ENCODE measurements around the gene NPB. TPM values are rescaled to one million over a fixed set of nuclear protein-coding genes. Genes with fewer than 3 reads are reported as not detected.
A peak's percentile ranks its signal among the peaks of the same experiment; 100 is the strongest.

The NPB gene
- polyA plus RNA-seq, 2 donors, result 0.33 to 0.49 TPM

DNA sequence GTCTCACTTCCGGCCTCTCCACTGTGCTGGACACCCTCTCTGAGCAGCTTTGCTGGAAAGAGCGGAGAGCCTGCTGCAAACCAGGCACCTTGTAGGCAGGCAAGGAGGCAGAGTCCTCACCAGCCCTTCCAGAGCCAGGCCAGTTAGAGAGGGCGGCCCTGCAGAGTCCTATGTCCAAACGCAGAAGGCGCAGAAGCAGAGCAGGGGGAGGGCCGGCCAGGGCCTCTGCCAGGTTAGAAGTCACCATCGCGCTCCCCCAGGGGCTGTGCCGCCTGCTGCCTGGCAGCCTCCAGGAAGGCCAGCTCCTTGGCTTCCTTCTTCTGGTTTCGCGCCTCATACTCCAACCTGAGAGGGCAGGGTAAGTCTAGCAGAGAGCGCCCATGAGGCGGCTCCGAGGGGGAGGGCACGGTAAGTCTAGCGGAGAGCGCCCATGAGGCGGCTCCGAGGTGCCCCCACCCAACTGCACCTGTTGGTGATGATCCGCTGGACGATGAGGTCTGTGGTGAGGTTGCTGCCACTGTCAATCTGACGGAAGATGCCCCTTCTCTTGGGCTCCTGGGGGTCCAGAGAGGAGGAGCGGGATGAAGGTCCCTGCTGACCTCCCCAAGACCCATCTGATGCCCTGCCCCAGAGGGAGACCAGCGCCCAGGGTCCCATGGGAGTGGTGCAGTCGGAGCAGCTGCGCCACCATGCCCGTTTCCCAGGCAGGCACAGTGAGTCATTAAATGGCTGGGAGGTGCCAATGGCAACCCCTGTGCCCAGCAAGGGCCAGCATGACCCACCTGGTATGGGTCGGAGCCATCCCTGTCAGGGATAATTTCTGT is 2.8 kb downstream of the NPB start:
- 89 to 90% methylated on average over 27 to 28 of the region's 28 CpGs for WGBS, 2 donors
- no peaks in the 10 kb centered on the region for H3K9me3 ChIP-seq (ENCODE audit: control insufficient read depth in 2 of 2, insufficient read depth in 1 of 2, low read depth in 1 of 2, low read length in 1 of 2)
- no peaks in the 10 kb centered on the region for H3K27me3 ChIP-seq (ENCODE audit: control insufficient read depth in 1 of 2, insufficient read depth in 2 of 2, low read length in 2 of 2)
- H3K27ac ChIP-seq (ENCODE audit: low read depth in 2 of 2, low read length in 1 of 2), result no peak overlapping the region
- peaks cover 3 to 56% of the 10 kb centered on the region in 2 donors for H3K36me3 ChIP-seq (ENCODE audit: control insufficient read depth in 2 of 2, insufficient read depth in 2 of 2, low read length in 1 of 2)
- H3K4me1 ChIP-seq (ENCODE audit: control insufficient read depth in 2 of 2, insufficient read depth in 2 of 2, low read length in 1 of 2), result peaks cover 5 to 14% of the 10 kb centered on the region in 2 donors
- H3K4me3 ChIP-seq (ENCODE audit: low read depth in 1 of 2, low read length in 2 of 2), result no peak overlapping the region

GRCh38 chr17:81905424-81905875 is 3.4 kb downstream of the NPB start:
- no peak overlapping the region for H3K4me3 ChIP-seq (ENCODE audit: low read depth in 1 of 2, low read length in 2 of 2)
- H3K36me3 ChIP-seq (ENCODE audit: control insufficient read depth in 2 of 2, insufficient read depth in 2 of 2, low read length in 1 of 2), result peaks cover 3 to 50% of the 10 kb centered on the region in 2 donors
- no peaks in the 10 kb centered on the region for H3K27me3 ChIP-seq (ENCODE audit: control insufficient read depth in 1 of 2, insufficient read depth in 2 of 2, low read length in 2 of 2)
- H3K4me1 ChIP-seq (ENCODE audit: control insufficient read depth in 2 of 2, insufficient read depth in 2 of 2, low read length in 1 of 2), result peaks cover 10 to 20% of the 10 kb centered on the region in 2 donors
- H3K9me3 ChIP-seq (ENCODE audit: control insufficient read depth in 2 of 2, insufficient read depth in 1 of 2, low read depth in 1 of 2, low read length in 1 of 2), result no peaks in the 10 kb centered on the region
- WGBS, 2 donors, result 91 to 93% methylated on average over 16 of the region's 16 CpGs
- H3K27ac ChIP-seq (ENCODE audit: low read depth in 2 of 2, low read length in 1 of 2), result no peak overlapping the region

- Histone ChIP-seq H3K4me1 (ENCODE audit: control insufficient read depth in 2 of 2, insufficient read depth in 2 of 2, low read length in 1 of 2) (peaks cover 10 to 21% of the 10 kb centered on the region in 2 donors), H3K4me3 (ENCODE audit: low read depth in 1 of 2, low read length in 2 of 2) (no peak overlapping the region), H3K36me3 (ENCODE audit: control insufficient read depth in 2 of 2, insufficient read depth in 2 of 2, low read length in 1 of 2) (peaks cover 3 to 49% of the 10 kb centered on the region in 2 donors), H3K9me3 (ENCODE audit: control insufficient read depth in 2 of 2, insufficient read depth in 1 of 2, low read depth in 1 of 2, low read length in 1 of 2) (no peaks in the 10 kb centered on the region), H3K27me3 (ENCODE audit: control insufficient read depth in 1 of 2, insufficient read depth in 2 of 2, low read length in 2 of 2) (no peaks in the 10 kb centered on the region), H3K27ac (ENCODE audit: low read depth in 2 of 2, low read length in 1 of 2) (no peak overlapping the region)
- WGBS, 2 donors, result 93 to 95% methylated on average over 10 of the region's 10 CpGs
Measured at GRCh38 chr17:81905993-81906392, 4.0 kb downstream of the NPB start.

DNA sequence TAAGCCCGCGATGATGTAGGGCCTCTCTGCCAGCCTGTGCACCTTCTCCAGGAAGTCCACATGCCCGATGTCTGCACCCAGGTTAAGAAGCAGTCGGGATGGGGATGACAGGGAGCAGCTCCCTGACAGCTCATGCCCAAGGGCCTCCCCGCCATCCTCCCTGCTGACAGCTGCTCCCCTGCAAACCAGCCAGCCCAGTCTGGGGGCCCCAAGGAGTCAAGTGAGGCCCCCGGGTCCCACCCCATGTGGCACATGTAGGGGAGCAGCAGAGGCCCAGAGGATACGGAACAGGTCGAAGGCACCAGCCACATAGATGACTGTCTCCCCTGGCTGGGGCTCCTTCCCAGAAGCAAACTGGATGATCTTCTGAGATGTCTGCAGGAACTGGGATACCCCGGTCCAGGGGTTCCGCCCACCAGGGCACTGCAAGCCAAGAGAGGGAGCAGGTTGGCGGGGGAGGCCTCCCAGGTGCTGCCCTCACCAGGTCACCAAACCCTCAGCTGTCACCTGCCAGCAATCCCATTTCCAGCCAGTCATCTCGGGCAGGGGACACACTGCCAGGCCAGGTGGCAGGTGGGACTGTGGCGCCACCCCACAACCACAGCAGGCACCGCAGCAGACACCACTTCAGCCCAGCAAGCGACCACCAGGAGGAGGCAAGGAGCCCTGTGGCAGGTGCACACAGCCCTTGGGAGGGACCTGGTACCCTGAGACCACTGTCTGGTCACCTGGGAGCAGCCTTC is 4.6 kb downstream of the NPB start:
- Histone ChIP-seq H3K4me1 (ENCODE audit: control insufficient read depth in 2 of 2, insufficient read depth in 2 of 2, low read length in 1 of 2) (peaks cover 10 to 19% of the 10 kb centered on the region in 2 donors), H3K36me3 (ENCODE audit: control insufficient read depth in 2 of 2, insufficient read depth in 2 of 2, low read length in 1 of 2) (peaks cover 3 to 49% of the 10 kb centered on the region in 2 donors)
- WGBS, 2 donors, result 89% methylated on average over 15 of the region's 15 CpGs

GRCh38 chr17:81907219-81908145 is 5.4 kb downstream of the NPB start:
- H3K27me3 ChIP-seq (ENCODE audit: control insufficient read depth in 1 of 2, insufficient read depth in 2 of 2, low read length in 2 of 2), result no peaks in the 10 kb centered on the region
- no peak overlapping the region for H3K4me3 ChIP-seq (ENCODE audit: low read depth in 1 of 2, low read length in 2 of 2)
- H3K36me3 ChIP-seq (ENCODE audit: control insufficient read depth in 2 of 2, insufficient read depth in 2 of 2, low read length in 1 of 2), result peaks cover 3 to 55% of the 10 kb centered on the region in 2 donors
- WGBS, 2 donors, result 93 to 95% methylated on average over 26 of the region's 26 CpGs
- no peak overlapping the region for H3K27ac ChIP-seq (ENCODE audit: low read depth in 2 of 2, low read length in 1 of 2)
- H3K9me3 ChIP-seq (ENCODE audit: control insufficient read depth in 2 of 2, insufficient read depth in 1 of 2, low read depth in 1 of 2, low read length in 1 of 2), result no peaks in the 10 kb centered on the region
- H3K4me1 ChIP-seq (ENCODE audit: control insufficient read depth in 2 of 2, insufficient read depth in 2 of 2, low read length in 1 of 2), result peaks cover 7 to 16% of the 10 kb centered on the region in 2 donors

More for the DNA sequence above, 4.6 kb downstream of the NPB start:
- Histone ChIP-seq H3K4me3 (ENCODE audit: low read depth in 1 of 2, low read length in 2 of 2) (no peak overlapping the region), H3K27me3 (ENCODE audit: control insufficient read depth in 1 of 2, insufficient read depth in 2 of 2, low read length in 2 of 2) (no peaks in the 10 kb centered on the region), H3K27ac (ENCODE audit: low read depth in 2 of 2, low read length in 1 of 2) (no peak overlapping the region), H3K9me3 (ENCODE audit: control insufficient read depth in 2 of 2, insufficient read depth in 1 of 2, low read depth in 1 of 2, low read length in 1 of 2) (no peaks in the 10 kb centered on the region)

DNA sequence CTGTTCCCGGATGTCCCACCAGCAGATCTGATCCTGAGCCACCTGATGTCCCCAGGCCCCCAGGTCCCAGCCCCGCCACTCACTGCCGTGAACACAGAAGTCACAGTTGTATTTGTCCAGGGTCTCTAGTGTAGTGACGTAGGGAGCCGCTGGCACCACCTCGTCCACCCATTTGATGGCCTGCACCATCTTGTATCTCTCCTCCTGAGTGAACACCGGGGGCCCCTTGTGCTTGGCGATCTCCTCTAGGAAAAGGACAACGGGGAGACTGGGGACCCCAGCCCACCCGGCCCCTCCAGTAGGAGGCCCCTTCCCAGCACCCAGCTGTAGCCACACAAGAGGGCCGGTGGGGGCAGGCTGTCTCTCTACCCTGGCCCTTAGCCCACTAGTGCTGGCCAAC is 6.8 kb downstream of the NPB start:
- 94% methylated on average over 11 of the region's 11 CpGs for WGBS, 2 donors
- H3K36me3 ChIP-seq (ENCODE audit: control insufficient read depth in 2 of 2, insufficient read depth in 2 of 2, low read length in 1 of 2), result peaks cover 3 to 65% of the 10 kb centered on the region in 2 donors
- no peaks in the 10 kb centered on the region for H3K9me3 ChIP-seq (ENCODE audit: control insufficient read depth in 2 of 2, insufficient read depth in 1 of 2, low read depth in 1 of 2, low read length in 1 of 2)
- peaks cover 5 to 14% of the 10 kb centered on the region in 2 donors for H3K4me1 ChIP-seq (ENCODE audit: control insufficient read depth in 2 of 2, insufficient read depth in 2 of 2, low read length in 1 of 2)
- H3K4me3 ChIP-seq (ENCODE audit: low read depth in 1 of 2, low read length in 2 of 2), result no peak overlapping the region
- no peak overlapping the region for H3K27ac ChIP-seq (ENCODE audit: low read depth in 2 of 2, low read length in 1 of 2)
- H3K27me3 ChIP-seq (ENCODE audit: control insufficient read depth in 1 of 2, insufficient read depth in 2 of 2, low read length in 2 of 2), result no peaks in the 10 kb centered on the region

DNA sequence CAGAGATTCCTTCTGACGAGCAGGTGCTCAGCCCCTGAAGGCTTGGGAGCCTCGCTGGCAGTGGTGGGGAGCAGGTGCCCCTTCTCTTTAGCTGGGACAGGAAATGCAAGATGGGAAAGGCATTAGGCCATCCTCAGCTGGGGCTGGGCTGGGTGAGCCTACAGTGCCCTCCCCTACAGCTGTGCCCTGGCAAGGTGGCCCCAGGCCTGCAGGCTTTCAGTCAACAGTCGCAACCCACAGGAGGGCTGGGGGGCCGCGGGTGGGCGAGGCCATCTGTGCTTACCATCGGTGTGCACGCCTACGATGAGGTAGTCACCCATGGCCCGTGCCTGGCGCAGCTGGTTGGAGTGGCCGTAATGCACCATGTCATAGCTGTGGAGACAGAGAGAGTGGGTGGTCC is 7.2 kb downstream of the NPB start:
- WGBS, 2 donors, result 90 to 95% methylated on average over 12 of the region's 12 CpGs
- Histone ChIP-seq H3K27ac (ENCODE audit: low read depth in 2 of 2, low read length in 1 of 2) (no peak overlapping the region), H3K4me1 (ENCODE audit: control insufficient read depth in 2 of 2, insufficient read depth in 2 of 2, low read length in 1 of 2) (peaks cover 5 to 14% of the 10 kb centered on the region in 2 donors), H3K4me3 (ENCODE audit: low read depth in 1 of 2, low read length in 2 of 2) (no peak overlapping the region), H3K27me3 (ENCODE audit: control insufficient read depth in 1 of 2, insufficient read depth in 2 of 2, low read length in 2 of 2) (no peaks in the 10 kb centered on the region), H3K9me3 (ENCODE audit: control insufficient read depth in 2 of 2, insufficient read depth in 1 of 2, low read depth in 1 of 2, low read length in 1 of 2) (no peaks in the 10 kb centered on the region), H3K36me3 (ENCODE audit: control insufficient read depth in 2 of 2, insufficient read depth in 2 of 2, low read length in 1 of 2) (peaks cover 3 to 66% of the 10 kb centered on the region in 2 donors)

DNA sequence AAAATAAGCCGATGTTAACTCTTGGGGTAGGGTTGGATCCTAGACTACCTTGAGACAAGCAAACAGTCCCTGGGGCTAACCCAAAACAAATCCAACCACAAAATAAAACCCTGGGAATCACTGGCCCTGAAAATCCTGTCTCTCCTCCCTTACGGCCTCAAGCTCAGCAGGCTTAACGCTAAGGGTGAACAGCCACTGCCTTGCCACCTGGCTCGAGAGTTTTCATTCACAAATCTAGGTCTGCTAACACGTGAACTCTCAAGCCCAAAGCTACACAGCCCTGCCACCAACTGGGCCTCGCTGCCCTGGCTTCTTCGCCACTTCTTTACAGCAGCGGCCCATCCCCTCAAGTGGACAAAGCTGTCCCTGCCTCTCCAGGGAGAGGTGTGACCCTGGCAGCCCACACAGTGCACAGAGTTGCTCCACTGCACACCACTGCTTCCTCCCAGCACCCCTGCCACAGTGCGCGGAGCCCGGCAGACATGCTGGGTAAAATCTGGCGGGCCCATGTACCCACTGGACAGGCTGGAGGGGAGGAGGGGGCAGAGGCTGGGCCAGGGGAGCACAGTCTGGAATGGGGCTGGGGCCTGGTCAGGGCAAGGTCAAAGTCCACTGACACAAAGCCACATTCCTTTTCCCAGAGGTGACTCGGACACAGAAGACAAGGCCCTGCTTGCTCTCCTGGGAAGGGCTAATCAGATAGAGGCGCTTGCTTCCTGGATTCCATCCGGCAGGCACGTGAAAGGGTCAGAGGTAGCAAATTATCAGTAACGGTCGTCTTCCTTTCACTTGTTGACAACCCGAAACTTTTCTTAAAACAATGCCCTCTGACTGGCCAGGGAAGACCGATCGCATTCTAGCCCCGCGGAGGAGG is 8.2 kb downstream of the NPB start:
- peak overlapping the region; percentile 51 to 65 for H3K27ac ChIP-seq (ENCODE audit: low read depth in 2 of 2, low read length in 1 of 2)
- H3K4me1 ChIP-seq (ENCODE audit: control insufficient read depth in 2 of 2, insufficient read depth in 2 of 2, low read length in 1 of 2), result peaks cover 5 to 16% of the 10 kb centered on the region in 2 donors
- peak overlapping the region; percentile 70 to 72 for H3K4me3 ChIP-seq (ENCODE audit: low read depth in 1 of 2, low read length in 2 of 2)
- peaks cover 3 to 67% of the 10 kb centered on the region in 2 donors for H3K36me3 ChIP-seq (ENCODE audit: control insufficient read depth in 2 of 2, insufficient read depth in 2 of 2, low read length in 1 of 2)
- no peaks in the 10 kb centered on the region for H3K9me3 ChIP-seq (ENCODE audit: control insufficient read depth in 2 of 2, insufficient read depth in 1 of 2, low read depth in 1 of 2, low read length in 1 of 2)
- WGBS, 2 donors, result 34 to 39% methylated on average over 23 of the region's 23 CpGs
- no peaks in the 10 kb centered on the region for H3K27me3 ChIP-seq (ENCODE audit: control insufficient read depth in 1 of 2, insufficient read depth in 2 of 2, low read length in 2 of 2)

All from esophagus (tissue), 2 donors.